ENCODE results near the gene PPP1R14C. TPM values are rescaled to one million over a fixed set of nuclear protein-coding genes. Genes with fewer than 3 reads are reported as not detected.

The PPP1R14C gene
- total RNA-seq, 1 donor from 2014 or later: 0.26 TPM

DNA sequence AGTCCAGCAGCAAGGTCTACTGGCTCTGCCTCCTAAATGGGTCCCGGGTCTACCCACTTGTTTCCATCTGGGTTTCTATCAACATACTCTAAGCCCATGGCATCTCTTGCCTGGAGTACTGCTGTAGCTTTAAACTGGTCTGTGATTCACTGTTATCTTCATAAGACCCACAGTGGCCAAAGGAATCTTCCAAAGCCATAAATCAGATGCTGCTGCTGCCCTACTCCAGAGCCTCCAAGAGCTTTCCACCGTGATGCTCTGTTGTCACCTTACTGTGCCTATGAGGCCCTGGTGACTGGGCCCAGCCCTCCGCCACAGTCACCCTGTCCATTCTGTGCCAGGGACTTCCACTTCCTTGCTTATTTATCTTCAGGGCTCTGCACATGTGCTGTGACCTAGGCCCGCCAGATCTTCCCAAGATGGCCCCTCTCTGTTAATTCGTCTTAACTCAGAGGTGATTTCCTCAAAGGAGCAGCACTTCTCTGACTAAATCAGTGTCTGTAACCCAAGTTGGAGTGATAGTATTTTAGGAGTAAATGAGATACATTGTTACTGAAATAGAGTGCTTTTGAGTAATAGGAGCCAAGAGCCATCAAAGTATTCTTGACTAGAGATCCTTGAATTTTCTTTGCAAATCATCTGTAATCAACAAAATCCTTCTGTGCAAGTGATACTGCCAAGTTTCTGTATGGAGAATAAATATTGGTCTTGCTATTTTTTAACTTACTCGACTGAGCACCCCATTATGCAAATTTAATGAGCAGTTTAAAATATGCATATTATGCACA lies 102.5 kb downstream of the PPP1R14C start:
- Histone ChIP-seq H3K27ac (no peak overlapping the region), H3K4me1 (no peaks in the 10 kb centered on the region), H3K9me3 (ENCODE audit: low read depth) (no peaks in the 10 kb centered on the region), H3K4me2 (no peak overlapping the region), H3K9ac (no peak overlapping the region), H3K36me3 (no peaks in the 10 kb centered on the region), H2AFZ (replicated peaks) (no peak overlapping the region), H3F3A (ENCODE audit: low read depth) (no peaks in the 10 kb centered on the region), H3K79me2 (ENCODE audit: low read depth) (no peaks in the 10 kb centered on the region), H3K4me3 (no peak overlapping the region), H3K27me3 (no peaks in the 10 kb centered on the region), H4K20me1 (ENCODE audit: low read depth) (no peaks in the 10 kb centered on the region)
- no peaks in the 10 kb centered on the region for H3K9me3 Mint-ChIP-seq
- TF ChIP-seq EZH2 (IDR thresholded peaks at IDR 0.05): no peak
- TF ChIP-seq EZH2phosphoT487 (IDR thresholded peaks at IDR 0.05): no peak
- TF ChIP-seq, protein P1, sequence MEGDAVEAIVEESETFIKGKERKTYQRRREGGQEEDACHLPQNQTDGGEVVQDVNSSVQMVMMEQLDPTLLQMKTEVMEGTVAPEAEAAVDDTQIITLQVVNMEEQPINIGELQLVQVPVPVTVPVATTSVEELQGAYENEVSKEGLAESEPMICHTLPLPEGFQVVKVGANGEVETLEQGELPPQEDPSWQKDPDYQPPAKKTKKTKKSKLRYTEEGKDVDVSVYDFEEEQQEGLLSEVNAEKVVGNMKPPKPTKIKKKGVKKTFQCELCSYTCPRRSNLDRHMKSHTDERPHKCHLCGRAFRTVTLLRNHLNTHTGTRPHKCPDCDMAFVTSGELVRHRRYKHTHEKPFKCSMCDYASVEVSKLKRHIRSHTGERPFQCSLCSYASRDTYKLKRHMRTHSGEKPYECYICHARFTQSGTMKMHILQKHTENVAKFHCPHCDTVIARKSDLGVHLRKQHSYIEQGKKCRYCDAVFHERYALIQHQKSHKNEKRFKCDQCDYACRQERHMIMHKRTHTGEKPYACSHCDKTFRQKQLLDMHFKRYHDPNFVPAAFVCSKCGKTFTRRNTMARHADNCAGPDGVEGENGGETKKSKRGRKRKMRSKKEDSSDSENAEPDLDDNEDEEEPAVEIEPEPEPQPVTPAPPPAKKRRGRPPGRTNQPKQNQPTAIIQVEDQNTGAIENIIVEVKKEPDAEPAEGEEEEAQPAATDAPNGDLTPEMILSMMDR (IDR thresholded peaks at IDR 0.05): no peak
- H3K4me1 Mint-ChIP-seq: no peaks in the 10 kb centered on the region
- no peak overlapping the region for H3K27ac Mint-ChIP-seq
- H3K36me3 Mint-ChIP-seq: no peaks in the 10 kb centered on the region
- no peak overlapping the region for H3K4me3 Mint-ChIP-seq
- H3K27me3 Mint-ChIP-seq (ENCODE audit: insufficient read depth, low read depth): peaks cover 2% of the 10 kb centered on the region
- no peak for DNase-seq (ENCODE audit: low spot score)

DNA sequence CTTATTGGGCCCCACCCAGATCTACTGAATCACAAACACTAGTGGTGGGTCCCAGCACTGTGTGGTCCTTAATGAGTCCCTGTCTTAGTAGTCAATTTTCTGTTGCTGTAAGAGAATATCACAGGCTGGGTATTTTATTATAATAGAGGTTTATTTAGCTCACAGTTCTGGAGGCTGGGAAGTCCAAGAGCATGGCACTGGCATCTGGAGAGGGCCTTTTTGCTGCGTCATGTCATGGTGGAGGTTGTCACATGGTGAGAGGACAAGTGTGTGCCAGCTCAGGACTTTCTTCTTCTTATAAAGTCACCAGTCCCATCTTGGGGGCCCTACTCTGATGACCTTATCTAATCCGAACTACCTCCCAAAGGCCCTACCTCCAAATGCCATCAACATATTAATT lies 105.0 kb downstream of the PPP1R14C start:
- H3K79me2 ChIP-seq (ENCODE audit: low read depth): no peaks in the 10 kb centered on the region
- no peaks in the 10 kb centered on the region for H3K36me3 ChIP-seq
- no peaks in the 10 kb centered on the region for H3K9me3 Mint-ChIP-seq

DNA sequence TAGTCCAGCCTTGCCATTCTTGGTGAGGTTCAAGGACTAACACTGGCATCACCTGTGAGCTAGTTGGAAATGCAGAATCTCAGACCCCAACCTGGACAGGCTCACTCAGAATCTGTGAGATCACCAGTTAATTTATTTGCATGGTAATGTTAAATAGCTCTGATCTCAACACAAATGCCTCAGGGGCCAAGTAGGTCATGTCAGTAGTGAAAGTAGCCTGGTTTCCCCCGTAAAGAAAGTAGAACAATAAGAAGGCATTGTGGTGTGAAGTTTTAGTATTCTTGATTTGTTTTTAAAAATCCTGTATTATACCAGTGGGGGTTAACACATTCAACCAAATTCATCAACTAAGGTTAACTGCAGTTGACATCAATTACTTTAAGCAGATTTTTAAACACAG lies 105.5 kb downstream of the PPP1R14C start:
- H3K27me3 Mint-ChIP-seq (ENCODE audit: insufficient read depth, low read depth): peaks cover 4% of the 10 kb centered on the region
- H3K9me3 Mint-ChIP-seq: no peaks in the 10 kb centered on the region
- Histone ChIP-seq H3K4me1 (no peaks in the 10 kb centered on the region), H3F3A (ENCODE audit: low read depth) (no peaks in the 10 kb centered on the region), H3K9ac (no peak overlapping the region), H3K36me3 (no peaks in the 10 kb centered on the region), H3K4me2 (no peak overlapping the region), H3K4me3 (no peak overlapping the region), H3K79me2 (ENCODE audit: low read depth) (no peaks in the 10 kb centered on the region), H3K27me3 (no peaks in the 10 kb centered on the region), H2AFZ (replicated peaks) (no peak overlapping the region), H3K9me3 (ENCODE audit: low read depth) (no peaks in the 10 kb centered on the region), H3K27ac (no peak overlapping the region), H4K20me1 (ENCODE audit: low read depth) (no peaks in the 10 kb centered on the region)
- no peak for TF ChIP-seq EZH2 (IDR thresholded peaks at IDR 0.05)
- TF ChIP-seq EZH2phosphoT487 (IDR thresholded peaks at IDR 0.05): no peak
- TF ChIP-seq, protein P1 (IDR thresholded peaks at IDR 0.05): no peak
- no peak overlapping the region for H3K4me3 Mint-ChIP-seq
- no peaks in the 10 kb centered on the region for H3K36me3 Mint-ChIP-seq
- H3K27ac Mint-ChIP-seq: no peak overlapping the region
- DNase-seq (ENCODE audit: low spot score): no peak
- H3K4me1 Mint-ChIP-seq: peaks cover 5% of the 10 kb centered on the region

More for the DNA sequence above, 105.0 kb downstream of the PPP1R14C start:
- Histone ChIP-seq H3F3A (ENCODE audit: low read depth) (no peaks in the 10 kb centered on the region), H3K9me3 (ENCODE audit: low read depth) (no peaks in the 10 kb centered on the region), H3K4me2 (no peak overlapping the region), H3K4me3 (no peak overlapping the region), H2AFZ (replicated peaks) (no peak overlapping the region), H3K27ac (no peak overlapping the region), H3K9ac (no peak overlapping the region), H4K20me1 (ENCODE audit: low read depth) (no peaks in the 10 kb centered on the region), H3K4me1 (no peaks in the 10 kb centered on the region), H3K27me3 (no peaks in the 10 kb centered on the region)
- Mint-ChIP-seq H3K36me3 (no peaks in the 10 kb centered on the region), H3K4me1 (peaks cover 5% of the 10 kb centered on the region), H3K27me3 (ENCODE audit: insufficient read depth, low read depth) (peaks cover 4% of the 10 kb centered on the region), H3K27ac (no peak overlapping the region), H3K4me3 (no peak overlapping the region)
- TF ChIP-seq EZH2 (IDR thresholded peaks at IDR 0.05) (no peak), EZH2phosphoT487 (IDR thresholded peaks at IDR 0.05) (no peak)
- TF ChIP-seq, protein P1 (IDR thresholded peaks at IDR 0.05): no peak
- no peak for DNase-seq (ENCODE audit: low spot score)

All from neural progenitor cell (in vitro differentiated cells).